ENCODE results near the gene VCL. TPM values are rescaled to one million over a fixed set of nuclear protein-coding genes. Genes with fewer than 3 reads are reported as not detected.
"Not testable (repeated sequence)": the region's sequence is repeated elsewhere in the genome, so short reads cannot be mapped to it uniquely, and the experiment has no call there.

Gene VCL
- total RNA-seq, 1 donor from 2014 or later: 17.8 TPM

DNA sequence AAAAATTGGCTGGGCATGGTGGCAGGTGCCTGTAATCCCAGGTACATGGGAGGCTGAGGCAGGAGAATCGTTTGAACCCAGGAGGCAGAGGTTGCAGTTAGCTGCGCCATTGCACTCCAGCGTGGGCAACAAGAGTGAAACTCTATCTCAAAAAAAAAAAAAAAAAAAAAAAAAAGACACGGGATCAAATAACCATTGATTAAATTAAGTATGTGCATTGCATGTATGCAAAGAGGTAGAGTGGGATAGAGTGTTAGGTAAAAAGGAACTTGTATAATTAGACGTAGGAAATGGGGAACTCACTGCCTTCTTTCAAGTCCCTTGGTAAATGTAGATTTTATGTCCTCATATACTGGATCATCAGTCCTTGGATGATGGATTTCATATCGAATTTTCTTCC is 13.1 kb downstream of the VCL start:
- DNase-seq: no peak

DNA sequence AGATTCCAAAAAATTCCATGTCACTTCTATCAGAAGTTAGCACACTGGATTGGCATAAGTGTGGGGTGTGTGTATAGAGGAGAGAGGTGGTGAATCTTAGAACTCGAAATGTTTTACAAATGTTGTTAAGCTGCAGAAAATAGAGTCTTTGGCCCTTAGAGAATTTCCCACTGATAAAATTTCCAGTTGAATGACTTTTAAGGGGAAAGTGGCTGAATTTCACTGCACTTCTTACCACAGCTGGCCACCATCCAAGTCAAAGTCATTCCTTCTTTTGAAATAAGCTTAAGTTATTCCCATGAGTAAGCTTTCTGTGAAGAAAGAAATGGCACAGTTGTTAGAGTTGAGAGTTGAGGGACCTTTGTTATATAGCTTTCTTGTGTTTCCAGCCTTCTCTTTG is 13.9 kb downstream of the VCL start:
- no peak for DNase-seq

DNA sequence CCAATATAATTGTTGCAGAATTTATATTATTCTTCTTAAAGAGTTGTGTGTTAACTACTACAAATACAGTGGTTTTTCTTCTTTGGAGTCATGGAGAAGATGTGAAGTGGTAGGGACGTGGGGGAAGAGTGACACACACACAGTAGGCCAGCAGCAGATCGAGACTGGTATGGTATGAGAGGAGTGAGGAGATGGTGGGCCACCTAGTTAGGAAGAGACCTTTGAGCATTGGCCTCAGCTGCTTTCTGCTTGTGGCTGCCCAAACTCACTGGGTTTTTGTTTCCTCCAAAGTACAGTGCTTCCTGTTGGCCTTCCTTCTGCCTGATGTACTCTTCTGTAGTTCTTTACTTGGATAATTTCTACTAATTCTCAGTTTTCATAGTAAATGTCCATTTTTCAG is 14.6 kb downstream of the VCL start:
- DNase-seq: no peak

DNA sequence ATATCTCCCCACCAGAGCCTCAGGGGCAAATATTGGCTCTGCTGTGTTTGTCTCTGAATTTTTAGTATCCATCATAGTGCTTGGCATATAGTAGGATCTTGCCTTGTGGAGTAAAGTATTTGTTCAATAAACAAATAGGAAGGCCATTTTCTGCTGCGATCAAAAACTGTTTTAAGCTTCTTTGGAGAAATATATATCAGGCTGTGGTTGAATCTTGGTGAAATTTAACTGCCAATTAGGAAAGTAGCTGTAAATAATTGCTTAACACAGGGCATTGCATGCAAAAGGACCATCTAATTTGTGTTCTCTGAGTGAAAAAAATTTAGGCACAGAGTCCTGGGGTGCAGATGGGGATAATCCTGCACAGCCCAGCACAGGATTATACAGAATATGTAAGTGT is 15.1 kb downstream of the VCL start:
- DNase-seq: no peak

DNA sequence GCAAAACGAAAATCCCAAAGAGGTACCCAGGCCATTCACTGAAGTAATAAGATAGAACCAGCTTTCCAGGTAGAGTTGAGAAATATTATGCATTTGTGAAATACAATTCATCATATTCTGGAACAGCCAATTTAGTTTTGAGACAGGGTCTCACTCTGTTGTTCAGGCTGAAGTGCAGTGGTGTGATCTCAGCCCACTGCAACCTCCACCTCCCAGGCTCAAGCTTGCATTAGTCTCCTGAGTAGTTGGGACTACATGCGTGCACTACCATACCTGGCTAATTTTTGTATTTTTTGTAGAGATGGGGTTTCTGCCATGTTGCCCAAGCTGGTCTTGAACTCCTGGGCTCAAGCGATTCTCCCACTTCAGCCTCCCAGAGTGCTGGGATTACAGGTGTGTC is 16.7 kb downstream of the VCL start:
- not testable (repeated sequence) for DNase-seq

DNA sequence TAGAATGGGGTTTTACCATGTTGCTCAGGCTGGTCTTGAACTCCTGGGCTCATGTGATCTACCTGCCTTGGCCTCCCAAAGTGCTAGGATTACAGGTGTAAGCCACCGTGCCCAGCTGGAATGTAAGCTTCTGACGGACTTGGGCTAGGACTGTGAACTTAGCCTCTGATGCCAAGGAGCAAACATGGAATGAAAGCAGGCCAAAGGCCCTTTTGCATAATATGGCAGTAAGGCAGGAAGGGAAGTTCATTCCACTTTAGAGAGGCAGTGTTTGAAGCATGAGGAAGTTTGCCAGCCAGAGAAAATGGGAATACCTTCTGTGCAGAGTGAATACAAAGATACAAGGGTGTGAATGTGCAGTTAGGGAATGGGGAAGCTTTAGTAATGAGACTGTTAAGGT is 20.3 kb downstream of the VCL start:
- no peak for DNase-seq

DNA sequence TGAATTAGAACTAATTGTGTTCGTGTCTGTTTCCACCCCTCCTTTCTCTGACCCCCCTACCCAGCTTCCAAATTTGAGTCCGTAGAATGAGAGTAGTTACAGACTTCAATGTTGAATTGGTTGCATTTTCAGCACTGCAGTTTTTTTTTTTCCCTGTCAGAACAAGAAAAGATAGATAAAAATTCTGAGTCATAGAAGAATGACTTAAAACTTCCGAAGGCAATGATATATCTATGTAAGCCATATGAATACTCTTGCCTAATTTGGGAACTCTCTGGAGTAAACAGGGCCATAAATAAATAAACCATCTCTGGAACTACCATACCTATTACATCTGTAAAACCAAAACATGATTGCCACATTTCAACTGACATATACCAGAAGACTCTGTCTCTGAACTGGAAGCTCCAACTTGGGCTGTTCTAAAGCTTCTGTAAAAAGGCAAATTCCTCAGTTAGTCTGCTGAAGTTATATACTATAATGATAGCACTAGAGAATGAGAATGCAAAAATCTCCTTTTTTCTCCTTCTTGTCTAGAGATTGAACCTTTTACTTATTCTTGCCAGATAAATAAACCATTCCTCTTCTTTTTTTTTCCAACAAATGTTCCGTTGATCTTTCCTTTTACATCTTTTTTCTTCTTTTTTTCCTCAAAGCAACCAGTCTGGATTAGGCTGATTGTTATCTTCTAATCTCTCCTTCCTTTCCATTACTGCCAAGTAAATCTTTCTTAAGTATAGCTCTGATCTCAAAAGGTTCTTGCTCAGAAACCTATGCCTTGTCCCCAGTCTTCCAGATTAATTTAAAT is 23.5 kb downstream of the VCL start:
- no peak for DNase-seq

DNA sequence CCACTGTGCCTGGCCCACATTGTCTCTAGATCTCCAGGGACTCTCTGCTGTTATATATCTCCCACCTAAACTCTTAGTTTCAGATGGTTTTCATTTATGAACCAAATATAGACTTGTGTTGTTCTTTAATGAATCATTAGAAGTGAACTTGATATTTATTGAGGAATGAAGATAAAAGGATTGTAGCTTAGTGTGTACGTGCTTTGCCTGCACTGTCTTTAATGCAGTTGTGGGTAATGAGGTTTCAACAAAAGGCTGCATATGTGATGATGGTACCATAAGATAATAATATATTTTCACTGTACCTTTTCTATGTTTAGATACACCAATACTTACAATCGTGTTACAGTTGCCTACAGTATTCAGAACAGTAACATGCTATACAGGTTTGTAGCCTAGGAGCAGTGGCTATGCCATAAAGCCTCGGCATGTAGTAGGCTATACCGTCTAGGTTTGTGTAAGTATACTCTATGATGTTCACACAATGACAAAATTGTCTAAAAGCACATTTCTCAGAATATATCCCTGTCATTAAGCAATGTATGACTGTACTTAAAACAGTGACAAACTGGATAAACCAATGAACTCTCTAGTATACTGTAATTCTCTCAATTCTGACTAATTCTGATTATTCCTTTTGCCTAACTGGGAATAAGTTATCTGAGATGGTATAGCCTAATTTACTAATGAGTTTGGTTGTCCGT is 25.2 kb downstream of the VCL start:
- DNase-seq: no peak

DNA sequence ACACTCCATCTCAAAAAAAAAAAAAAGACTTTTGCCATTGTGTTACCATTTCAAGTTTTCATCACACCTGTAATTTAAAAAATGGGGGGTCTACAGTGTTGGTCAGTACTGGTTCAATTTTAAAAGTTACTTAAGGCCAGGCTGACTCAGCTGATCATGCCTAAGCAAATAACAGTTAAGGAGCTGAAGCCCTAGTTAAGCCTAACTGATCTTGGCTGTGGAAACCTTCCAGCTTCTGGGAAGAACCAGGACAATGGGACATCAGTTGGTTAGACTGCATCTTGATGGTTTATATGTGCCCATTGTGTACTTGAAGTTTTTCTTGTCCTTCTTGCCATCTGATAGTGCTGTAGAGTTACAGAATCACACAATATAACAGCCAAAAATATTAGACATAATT is 26.7 kb downstream of the VCL start:
- no peak for DNase-seq

DNA sequence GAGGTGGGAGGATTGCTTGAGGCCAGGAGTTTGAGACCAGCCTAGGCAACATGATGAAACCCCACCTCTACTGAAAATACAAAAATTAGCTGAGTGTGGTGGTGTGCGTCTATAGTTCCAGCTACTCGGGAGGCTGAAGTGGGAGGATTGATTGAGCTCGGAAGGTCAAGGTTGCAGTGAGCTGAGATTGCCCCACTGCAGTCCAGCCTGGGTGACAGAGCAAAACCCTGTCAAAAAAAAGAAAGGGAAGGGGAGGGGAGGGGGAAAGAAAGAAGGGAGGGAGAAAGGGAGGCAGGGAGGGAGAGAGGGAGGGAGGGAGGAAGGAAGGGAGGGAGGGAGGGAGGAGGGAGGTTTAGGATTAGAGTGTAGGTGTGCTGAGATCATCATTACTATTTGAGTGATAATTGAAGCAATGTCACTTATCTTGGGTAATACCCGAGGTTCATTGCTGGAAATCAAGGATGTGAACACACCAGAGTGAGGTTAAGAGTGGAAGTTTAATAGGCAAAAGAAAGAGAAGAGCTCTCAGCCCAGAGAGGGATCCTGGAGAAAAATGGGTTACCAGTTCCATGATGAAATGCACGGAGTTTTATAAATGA is 27.6 kb downstream of the VCL start:
- no peak for DNase-seq

DNA sequence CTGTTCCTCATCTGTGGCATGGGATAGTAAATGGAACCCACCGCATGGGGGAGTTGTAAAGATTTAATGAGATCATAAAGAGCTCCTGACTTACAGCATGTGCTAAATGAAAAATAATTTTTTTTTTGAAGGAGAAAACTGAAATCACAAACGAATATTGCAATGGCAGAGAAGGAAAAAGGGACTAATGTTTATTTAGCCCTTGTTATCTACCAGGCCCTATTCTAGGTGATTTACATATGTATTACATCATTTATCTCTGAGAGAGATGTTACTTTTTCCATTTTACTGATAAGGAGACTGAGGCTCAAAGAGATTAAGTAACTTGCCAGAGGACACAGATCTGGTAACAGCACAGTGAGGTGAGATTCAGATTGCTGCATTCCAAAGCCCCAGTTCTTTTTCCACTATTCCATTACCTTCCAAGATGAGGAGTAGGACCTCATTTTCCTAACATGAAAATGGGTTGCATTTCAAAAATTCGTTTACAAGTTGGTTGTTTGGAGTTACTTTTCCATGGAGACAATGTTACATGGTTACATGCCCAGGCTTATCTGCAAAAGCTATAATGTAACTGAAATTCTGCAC is 28.6 kb downstream of the VCL start:
- DNase-seq: no peak

DNA sequence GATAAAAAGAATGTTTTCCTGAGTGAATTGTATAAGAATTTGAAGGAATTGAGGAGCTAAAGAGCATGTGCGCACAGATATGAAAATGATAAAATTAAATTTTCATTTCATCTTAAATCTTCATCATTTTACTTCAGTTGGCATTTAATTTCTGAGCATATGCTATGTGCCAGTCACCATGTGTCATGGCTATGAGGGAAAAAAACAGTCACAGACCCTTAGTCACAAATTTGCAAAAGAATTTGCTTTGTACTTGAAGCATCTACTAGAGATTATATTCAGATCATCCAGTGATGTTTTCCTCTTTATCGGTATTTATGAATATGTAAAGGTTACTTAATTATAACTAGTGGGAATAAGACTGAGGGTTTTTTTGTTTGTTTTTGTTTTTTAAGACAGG is 29.8 kb downstream of the VCL start:
- no peak for DNase-seq

DNA sequence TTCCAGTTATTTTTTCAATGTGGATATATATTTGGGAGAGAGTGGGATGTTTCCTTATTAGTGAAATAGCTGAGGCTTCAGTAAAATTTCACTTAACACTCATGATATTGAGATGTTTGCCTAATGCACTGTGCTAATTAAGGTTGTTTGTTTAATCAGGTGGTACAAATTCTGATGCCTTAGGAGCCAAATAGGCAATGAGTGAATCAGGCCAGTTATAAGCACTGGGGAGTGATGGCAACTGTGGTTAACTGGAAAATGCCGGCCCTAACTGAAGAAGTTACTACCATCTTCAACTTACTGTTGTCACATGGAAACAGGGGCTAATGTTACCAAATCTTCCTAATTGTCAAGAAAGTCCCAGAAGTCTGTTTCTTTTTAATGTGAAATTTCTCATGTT is 32.0 kb downstream of the VCL start:
- no peak for DNase-seq

DNA sequence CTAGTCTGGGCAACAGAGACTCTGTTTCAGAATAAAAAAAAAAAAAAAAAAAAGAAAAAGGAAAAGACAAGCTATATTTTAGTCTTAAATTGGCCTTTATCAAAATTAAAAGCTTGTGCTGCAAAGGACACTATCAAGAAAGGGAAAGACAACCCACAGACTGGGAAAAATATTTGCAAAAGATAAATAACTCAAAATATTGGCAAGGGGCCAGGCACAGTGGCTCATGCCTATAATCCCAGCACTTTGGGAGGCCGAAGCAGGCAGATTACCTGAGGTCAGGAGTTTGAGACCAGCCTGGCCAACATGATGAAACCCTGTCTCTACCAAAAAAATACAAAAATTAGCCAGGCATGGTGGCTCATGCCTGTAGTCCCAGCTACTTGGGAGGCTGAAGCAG is 34.3 kb downstream of the VCL start:
- DNase-seq: not testable (repeated sequence)

DNA sequence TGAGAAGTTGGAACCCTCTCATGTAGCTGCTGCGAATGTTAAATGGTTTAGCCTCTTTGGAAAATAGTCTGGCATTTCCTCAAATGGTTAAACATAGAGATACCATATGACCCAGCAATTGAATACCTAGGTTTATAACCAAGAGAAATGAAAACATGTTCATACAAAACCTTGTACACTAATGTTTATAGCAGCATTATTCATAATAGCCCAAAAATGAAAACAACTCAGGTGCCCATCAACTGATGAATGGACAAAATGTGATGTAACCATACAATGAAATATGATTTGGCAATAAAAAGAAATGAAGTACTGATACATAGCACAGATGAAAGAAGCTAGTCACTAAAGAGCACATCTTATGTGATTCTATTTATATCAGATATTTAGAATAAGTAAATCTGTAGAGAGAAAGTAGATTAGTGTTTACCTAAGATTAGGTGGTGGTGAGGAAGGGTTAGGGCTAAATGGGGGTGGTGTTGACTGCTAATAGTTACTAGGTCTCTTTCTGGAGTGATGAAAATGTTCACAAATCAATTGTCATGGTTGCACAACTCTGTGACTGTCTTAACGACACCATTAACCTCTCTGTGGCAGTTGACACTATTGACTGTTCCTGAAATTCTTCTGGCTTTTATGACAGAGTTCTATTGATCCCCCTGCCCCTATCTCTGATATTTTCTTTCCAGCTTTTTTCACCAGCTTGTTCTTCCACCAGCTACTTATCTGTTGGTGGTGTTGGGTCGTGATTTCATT is 35.2 kb downstream of the VCL start:
- DNase-seq: no peak

DNA sequence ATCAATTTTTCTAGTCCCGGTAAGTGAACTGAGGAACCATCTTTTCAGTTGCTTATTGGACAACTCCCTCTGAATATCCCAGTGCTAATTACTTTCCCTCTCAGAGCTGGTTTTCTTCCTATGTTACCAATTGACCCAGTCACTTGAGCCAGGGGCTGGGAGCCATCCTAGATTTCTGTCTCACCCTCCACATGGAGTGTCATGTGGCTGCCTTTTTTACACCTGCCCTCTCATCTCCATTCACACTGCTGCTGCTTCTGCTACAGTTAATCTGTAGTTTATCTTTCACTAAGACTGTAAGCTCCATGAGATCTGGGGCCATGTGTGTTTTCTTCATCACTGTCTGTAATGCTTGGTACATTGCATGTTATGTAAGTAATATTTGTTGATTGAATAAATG is 35.8 kb downstream of the VCL start:
- DNase-seq: no peak

DNA sequence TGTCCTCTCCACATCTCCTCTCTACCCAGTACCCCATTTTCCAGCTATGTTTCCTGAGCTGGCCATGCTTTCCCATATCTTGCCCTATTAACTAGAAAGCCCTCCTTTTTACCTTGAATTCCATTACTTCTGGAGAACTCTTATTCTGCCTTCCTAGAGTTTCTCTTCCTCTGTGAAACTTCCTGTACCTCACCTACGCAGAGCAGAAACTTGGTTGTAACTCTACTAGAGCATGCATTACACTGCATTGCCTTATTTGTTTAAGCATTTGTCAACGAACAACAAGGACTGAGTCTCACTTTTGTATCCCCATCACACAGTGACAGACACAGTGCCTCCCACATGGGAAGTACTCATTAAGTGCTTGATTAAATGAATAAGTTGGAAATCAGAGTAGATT is 36.4 kb downstream of the VCL start:
- DNase-seq: no peak

DNA sequence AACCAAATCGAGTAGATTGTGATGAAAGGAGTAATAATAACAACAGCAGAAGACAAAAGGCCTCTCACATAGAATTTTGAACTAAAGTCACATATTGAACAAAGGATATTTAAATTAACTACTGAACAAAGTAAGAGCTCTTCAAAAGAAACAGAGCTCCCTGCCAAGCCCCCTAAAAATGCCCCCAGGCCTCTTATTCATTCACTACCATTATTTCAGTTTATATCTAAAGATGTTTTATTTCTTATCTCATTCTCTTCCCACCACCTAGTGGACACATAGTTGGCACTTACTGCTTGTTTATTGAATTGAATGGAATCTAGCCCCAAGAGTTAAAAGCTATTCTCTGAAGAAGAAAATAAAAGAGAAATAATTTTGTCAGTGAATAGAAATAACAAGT is 37.4 kb downstream of the VCL start:
- DNase-seq: no peak

DNA sequence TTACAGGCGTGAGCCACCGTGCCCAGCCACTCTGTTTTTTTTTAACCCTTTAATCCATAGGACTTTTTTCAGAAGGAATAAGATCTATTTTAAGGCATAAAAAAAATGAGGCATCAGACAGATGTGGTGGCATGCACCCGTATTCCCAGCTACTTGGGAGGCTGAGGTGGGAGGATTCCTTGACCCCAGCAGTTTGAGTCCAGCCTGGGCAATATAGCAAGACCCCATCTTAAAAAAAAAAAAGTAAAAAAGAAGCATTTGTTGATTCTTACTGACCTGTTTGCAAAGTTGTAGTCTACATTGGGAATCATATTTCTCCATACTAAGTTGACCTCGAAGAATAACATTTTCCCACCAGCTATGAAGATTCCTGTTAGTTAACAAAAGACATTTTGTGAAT is 38.6 kb downstream of the VCL start:
- no peak for DNase-seq

DNA sequence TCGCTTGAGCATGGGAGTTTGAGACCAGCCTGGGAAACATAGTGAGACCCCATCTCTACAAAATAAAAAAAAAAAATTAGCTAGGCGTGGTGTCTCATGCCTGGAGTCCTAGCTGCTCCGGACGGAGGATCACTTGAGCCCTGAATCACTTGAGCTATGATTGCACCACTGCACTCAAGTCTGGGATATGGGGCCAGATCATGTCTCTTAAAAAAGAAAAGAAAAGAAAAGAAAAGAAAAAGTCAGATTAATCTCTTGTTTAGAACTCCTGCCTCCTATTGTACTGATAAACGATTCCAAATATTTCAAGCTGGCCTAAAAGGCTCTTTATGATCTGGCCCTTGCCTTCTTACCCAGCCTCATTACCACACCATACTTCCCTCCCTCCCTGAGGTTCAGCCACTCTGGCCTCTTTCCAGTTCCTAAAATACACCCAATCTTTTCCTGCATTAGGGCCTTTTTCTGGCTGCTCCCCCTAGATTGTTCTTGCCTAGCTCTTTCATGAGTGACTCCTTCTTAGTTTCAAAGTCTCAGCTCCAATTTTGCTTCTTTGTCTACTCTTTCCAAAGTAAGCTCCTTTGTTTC is 41.7 kb downstream of the VCL start:
- DNase-seq: no peak

DNA sequence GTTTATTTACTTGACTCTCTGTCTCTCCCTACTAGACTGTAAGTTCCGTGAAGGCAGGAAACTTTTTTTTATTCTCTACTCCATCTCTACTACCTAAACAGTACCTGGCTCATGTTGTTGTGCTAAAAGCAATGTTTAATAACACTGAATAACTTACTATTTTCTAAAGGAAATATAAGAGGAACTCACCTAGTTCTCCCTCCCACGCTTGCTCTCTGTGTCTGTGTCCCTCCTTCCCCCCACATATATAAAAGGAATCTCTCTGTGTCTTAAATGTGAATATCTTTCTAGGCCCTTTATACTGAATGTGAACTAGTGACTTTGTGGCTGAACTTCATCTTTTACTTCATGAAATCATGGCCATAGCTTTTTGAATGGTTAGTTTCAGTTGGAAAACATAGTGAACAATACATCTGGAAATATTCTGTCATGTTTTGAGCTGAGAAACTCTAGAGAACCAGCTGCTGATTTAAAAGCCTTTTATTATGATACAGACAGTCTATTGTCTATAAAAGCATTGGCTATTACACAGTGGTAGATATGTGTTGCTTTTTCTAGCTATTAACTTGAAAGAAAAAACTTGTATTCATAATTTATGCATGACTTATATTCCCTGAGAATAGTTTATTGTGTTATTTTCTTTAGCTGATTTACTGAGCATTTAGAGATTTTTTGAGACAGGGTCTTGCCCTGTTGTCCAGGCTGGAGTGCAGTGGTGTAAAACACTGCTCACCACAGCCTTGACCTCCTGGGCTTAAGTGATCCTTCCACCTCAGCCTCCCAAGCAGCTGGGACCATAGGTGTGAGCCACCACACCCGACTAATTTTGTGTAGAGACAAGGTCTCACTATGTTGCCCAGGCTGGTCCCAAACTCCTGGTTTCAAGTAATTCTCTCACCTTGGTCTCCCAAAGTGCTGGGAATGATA is 42.5 kb downstream of the VCL start:
- DNase-seq: no peak

All from occipital lobe (tissue), 2 donors.